Lower lobe of right lung (tissue), 2 donors: Measurements from ENCODE around the gene RNF213. TPM values are rescaled to one million over a fixed set of nuclear protein-coding genes. Genes with fewer than 3 reads are reported as not detected.
A peak's percentile ranks its signal among the peaks of the same experiment; 100 is the strongest.
"Not testable (repeated sequence)": the region's sequence is repeated elsewhere in the genome, so short reads cannot be mapped to it uniquely, and the experiment has no call there.

Experiments
- ATAC-seq, 2 donors: fragments of 200-7000 bp; cut with Tn5 transposase; one replicate each; pipeline ENCODE4 v1.9.1; 2020 to 2022; ENCODE audit warnings: mild to moderate bottlenecking in 2 of 2, moderate library complexity in 2 of 2
- DNase-seq: peaks from one replicate; pipeline ENCODE4 v3.0.0-alpha.2; 2020
- H3K27ac ChIP-seq: fragments of 200-600 bp; one replicate; pipeline ENCODE4 v1.8.0; 2022
- H3K27me3 ChIP-seq: fragments of 200-600 bp; one replicate; pipeline ENCODE4 v1.8.0; 2022; ENCODE audit warnings: low read depth
- H3K36me3 ChIP-seq: fragments of 200-600 bp; one replicate; pipeline ENCODE4 v1.8.0; 2022; ENCODE audit warnings: mild to moderate bottlenecking
- H3K4me1 ChIP-seq: fragments of 200-600 bp; one replicate; pipeline ENCODE4 v1.8.0; 2022
- H3K4me3 ChIP-seq: fragments of 200-600 bp; one replicate; pipeline ENCODE4 v1.8.0; 2022; ENCODE audit warnings: mild to moderate bottlenecking
- H3K9me3 ChIP-seq: fragments of 200-600 bp; one replicate; pipeline ENCODE4 v1.8.0; 2022
- CTCF ChIP-seq: fragments of 200-600 bp; IDR thresholded peaks from one replicate; pipeline ENCODE4 v1.8.0; 2022; ENCODE audit warnings: antibody characterized with exemption, mild to moderate bottlenecking
- intact Hi-C: fragments of 100-400 bp; cut with DNase I; formaldehyde crosslinking; loops from one replicate; pipeline ENCODE4 v1.11.0; 2022
- total RNA-seq: library from RNA; stranded (reverse); fragmentation: NEBNext Ultra II Directional; extraction: Animal tissue kit (Norgen Biotek cat#: 25700); gene quantifications from one replicate; pipeline ENCODE4 v1.2.1, GENCODE V29; 2021
- donor health status: DM: no; HTN: yes; CAD: no; lungs with severe emphysema.

Gene RNF213
- total RNA-seq, 1 donor from 2014 or later, result 300 TPM

- Histone ChIP-seq H3K9me3 (no peaks in the 10 kb centered on the region), H3K36me3 (peaks cover 70% of the 10 kb centered on the region), H3K4me3 (no peak overlapping the region), H3K27ac (no peak overlapping the region), H3K27me3 (no peaks in the 10 kb centered on the region), H3K4me1 (peaks cover 23% of the 10 kb centered on the region)
- no peak for ATAC-seq
- no peak for TF ChIP-seq CTCF
- no peak for DNase-seq
- intact Hi-C loops, result no loop called here
Observed at GRCh38 chr17:80270104-80270503, 9.5 kb downstream of the RNF213 start.

GRCh38 chr17:80270836-80271235 is 10.2 kb downstream of the RNF213 start:
- no peak for TF ChIP-seq CTCF
- intact Hi-C loops, result no loop called here
- H3K4me1 ChIP-seq, result peaks cover 15% of the 10 kb centered on the region
- DNase-seq (no peak), ATAC-seq (peak; percentile 52 to 57)
- H3K27me3 ChIP-seq, result no peaks in the 10 kb centered on the region
- H3K36me3 ChIP-seq, result peaks cover 75% of the 10 kb centered on the region
- no peak overlapping the region for H3K4me3 ChIP-seq
- H3K27ac ChIP-seq, result no peak overlapping the region
- H3K9me3 ChIP-seq, result no peaks in the 10 kb centered on the region

- no peak for ATAC-seq
- H3K36me3 ChIP-seq, result peaks cover 76% of the 10 kb centered on the region
Observed at GRCh38 chr17:80272366-80272765, 11.7 kb downstream of the RNF213 start.

GRCh38 chr17:80274331-80274730 is 13.7 kb downstream of the RNF213 start:
- ATAC-seq (no peak), DNase-seq (no peak)
- no peak for TF ChIP-seq CTCF
- intact Hi-C loops, result no loop called here
- no peak overlapping the region for H3K4me3 ChIP-seq
- no peaks in the 10 kb centered on the region for H3K9me3 ChIP-seq
- no peaks in the 10 kb centered on the region for H3K27me3 ChIP-seq
- peaks cover 21% of the 10 kb centered on the region for H3K4me1 ChIP-seq
- peaks cover 80% of the 10 kb centered on the region for H3K36me3 ChIP-seq
- no peak overlapping the region for H3K27ac ChIP-seq

More at GRCh38 chr17:80272366-80272765, 11.7 kb downstream of the RNF213 start:
- intact Hi-C loops, result no loop called here
- no peaks in the 10 kb centered on the region for H3K27me3 ChIP-seq
- no peak overlapping the region for H3K27ac ChIP-seq
- no peak overlapping the region for H3K4me3 ChIP-seq
- H3K4me1 ChIP-seq, result peaks cover 6% of the 10 kb centered on the region
- no peak for TF ChIP-seq CTCF
- DNase-seq, result no peak
- H3K9me3 ChIP-seq, result no peaks in the 10 kb centered on the region

GRCh38 chr17:80274871-80275449 is 14.3 kb downstream of the RNF213 start:
- ATAC-seq, result no peak
- intact Hi-C loops, result no loop called here
- no peak for DNase-seq
- no peaks in the 10 kb centered on the region for H3K9me3 ChIP-seq
- no peak overlapping the region for H3K27ac ChIP-seq
- H3K36me3 ChIP-seq, result peaks cover 80% of the 10 kb centered on the region
- H3K4me3 ChIP-seq, result no peak overlapping the region
- no peak for TF ChIP-seq CTCF
- peaks cover 28% of the 10 kb centered on the region for H3K4me1 ChIP-seq
- no peaks in the 10 kb centered on the region for H3K27me3 ChIP-seq

- H3K4me1 ChIP-seq, result peaks cover 35% of the 10 kb centered on the region
- H3K27ac ChIP-seq, H3K27me3 ChIP-seq, intact Hi-C loops, H3K9me3 ChIP-seq, DNase-seq, ATAC-seq, H3K4me3 ChIP-seq: not testable (repeated sequence)
- peaks cover 80% of the 10 kb centered on the region for H3K36me3 ChIP-seq
Observed at GRCh38 chr17:80275857-80276256, 15.2 kb downstream of the RNF213 start.
